HG03521 (cell line): ENCODE data around the gene CCDC85C.

Experiments
- ATAC-seq: cut with Tn5 transposase; IDR thresholded peaks from one replicate; pipeline ENCODE4 v1.9.1; 2021; ENCODE audit warnings: mild to moderate bottlenecking, moderate library complexity; ENCODE audit not compliant: unreplicated experiment

Gene CCDC85C

DNA sequence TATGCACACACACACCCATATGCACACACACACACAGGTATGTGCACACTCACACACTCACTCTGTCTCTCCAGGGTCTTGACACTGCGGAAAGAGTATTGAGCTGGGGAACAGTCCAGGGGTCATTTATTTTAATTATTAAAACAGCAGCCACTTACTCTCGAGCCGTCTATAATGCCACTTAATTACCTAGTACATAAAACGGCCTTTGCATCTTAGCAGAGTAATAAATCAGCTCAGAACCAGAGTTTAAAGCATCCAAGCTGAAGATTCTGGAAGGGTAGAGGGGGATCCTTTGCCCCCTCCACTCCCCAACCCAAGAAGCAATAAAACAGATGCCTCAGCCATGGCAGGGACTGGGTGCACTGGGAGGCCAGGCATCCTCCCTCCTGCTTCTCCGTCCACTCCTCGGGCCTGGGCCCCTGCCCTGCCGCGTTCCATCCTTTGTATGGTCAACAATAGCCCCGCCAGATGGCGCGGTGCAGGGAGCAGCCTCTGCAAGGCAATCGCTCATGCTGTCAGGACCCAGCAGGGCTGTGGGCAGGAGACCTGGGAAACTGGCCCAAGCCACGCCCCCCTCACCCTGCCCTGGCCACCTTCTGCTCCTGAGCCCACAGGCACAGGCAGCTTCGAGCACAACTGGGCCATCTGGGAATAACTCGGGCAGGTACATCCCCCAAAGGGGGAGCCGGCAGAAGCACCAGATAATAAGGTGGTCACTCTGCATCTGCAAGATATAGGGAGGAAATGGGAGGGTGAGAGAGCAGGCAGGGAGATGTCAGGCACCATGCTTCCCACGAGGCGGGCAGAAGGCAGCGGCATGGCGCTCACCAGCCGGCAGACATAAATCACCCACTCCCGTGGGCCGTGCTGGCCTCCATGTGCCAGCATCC is 40.9 kb downstream of the CCDC85C start:
- ATAC-seq: no peak

DNA sequence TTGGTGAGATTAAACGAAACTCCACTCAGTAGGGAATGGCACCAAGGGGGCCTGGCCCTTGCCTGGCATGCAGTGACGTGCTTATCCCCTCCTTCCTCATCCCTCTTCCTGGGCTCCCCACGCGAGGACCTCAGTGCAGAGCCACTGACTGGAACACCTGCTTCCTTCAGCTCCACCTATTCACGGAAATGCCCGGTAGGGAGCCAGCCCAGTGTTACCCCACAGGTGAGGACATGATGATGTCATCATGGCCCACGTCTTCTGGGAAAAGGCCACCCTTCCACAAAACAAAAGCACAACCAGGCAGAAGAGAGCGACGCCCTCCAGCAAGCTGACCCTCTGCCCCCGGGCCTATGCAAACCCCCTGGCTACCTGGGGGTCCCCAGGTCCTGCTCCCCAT is 42.1 kb downstream of the CCDC85C start:
- no peak for ATAC-seq

DNA sequence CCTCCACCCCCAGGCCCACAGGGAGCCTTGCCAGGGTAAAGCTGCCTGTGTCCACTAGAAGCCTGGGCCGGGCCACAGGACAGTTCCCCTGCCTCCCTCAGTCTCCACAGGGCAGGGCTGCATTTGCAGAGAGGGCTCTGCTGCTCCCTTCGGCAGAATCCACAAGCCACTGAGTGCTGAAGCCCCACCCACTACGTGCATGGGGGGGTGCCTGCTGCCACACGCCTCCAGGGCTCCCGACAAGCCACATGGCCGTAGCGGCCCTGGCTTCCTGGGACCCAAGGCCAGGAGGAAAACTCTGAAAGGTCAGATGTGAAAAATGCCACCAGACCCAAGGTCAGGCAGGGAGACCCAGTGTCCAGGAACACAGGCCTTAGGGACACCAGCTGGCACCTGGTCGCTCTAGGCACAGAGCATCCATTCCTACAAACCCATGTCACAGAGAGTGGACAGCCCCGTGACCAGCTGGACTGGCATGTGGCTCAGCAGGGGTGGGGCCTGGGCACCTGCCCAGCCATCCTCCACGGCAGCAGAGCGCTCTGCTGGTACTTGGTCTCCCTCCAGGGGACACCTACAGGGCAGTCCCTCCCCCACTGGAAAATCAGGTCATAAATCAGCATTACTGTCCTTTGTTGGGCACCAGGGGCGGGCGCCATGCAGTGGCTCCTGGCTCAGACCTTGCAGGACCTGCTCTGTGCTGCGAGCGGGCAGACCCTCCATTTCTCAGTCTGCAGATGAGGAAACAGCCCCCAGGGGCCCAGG is 42.9 kb downstream of the CCDC85C start:
- no peak for ATAC-seq

DNA sequence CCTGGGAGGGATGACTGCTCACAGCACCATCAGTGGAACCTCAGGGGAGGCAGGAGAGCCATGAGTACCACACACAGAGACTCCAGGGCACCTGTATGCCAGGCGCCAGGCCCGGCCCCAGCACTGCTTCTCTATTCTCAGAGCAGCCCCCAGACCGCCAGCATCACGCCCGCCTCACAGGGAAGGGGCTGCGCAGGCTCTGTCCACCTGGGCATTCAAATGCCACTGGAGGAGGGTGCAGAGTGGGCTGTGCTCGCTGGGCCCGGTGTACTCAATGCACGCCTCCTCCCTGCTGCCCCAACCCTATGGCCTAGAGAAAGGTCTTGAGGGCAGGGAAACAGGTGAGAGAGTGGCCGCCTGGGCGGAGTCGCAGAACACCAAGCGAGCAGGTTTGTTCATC is 43.6 kb downstream of the CCDC85C start:
- no peak for ATAC-seq

DNA sequence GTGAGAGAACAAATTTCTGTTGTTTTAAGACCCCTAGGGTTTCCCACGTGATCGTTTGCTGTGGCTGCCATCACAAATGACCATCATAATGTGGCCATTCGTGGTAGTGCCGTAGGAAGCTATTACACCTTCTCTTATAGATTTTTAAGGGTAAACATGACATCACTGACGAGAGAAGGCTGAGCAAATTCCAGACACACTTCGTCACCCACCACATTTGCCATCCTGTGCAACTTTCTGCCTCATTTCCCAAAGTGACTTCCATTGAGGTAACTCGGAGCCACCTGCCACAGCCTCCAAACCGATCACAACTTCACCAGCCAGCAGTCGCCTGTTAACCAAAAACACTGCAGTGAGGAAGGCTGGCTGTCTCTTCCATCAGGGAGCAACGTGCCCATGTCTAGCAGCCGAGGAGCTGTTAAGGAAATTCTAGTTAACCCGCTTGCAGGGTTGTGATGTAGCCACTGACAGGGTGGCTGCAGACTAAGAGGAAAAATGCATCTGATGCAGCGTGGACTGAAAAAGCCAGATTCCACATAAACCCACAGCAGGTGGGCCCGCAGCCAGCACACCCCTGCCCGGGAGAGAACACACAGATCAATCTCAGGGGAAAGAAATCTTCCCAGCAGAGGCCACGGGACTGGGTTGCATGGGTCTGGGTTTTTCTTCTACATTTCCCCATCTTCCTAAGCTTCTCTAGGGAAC is 44.6 kb downstream of the CCDC85C start:
- no peak for ATAC-seq

DNA sequence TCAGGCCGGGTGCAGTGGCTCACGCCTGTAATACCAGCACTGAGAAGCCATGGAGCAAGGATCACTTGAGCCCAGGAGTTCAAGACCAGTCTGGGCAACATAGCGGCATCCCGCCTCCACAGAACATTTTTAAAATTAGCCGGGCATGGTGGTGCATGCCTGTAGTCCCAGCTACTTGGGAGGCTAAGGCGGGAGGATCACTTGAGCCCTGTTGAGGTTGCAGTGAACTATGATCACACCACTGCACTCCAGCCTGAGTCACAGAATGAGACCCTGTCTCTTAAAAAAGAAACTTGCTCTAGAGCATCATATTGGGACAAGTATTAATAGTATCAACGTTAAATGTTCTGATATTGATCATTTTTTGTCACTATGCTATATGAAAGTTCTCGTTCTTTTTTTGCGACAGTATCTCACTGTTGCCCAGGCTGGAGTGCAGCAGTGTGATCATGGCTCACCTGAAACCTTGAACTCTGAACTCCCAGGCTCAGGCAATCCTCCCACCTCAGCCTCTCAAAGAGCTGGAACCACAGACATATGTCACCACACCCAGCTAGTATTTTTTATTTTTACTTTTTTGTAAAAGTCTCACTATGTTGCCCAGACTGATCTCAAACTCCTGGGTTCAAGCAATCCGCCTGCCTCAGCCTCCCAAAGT is 47.7 kb downstream of the CCDC85C start:
- ATAC-seq: no peak

DNA sequence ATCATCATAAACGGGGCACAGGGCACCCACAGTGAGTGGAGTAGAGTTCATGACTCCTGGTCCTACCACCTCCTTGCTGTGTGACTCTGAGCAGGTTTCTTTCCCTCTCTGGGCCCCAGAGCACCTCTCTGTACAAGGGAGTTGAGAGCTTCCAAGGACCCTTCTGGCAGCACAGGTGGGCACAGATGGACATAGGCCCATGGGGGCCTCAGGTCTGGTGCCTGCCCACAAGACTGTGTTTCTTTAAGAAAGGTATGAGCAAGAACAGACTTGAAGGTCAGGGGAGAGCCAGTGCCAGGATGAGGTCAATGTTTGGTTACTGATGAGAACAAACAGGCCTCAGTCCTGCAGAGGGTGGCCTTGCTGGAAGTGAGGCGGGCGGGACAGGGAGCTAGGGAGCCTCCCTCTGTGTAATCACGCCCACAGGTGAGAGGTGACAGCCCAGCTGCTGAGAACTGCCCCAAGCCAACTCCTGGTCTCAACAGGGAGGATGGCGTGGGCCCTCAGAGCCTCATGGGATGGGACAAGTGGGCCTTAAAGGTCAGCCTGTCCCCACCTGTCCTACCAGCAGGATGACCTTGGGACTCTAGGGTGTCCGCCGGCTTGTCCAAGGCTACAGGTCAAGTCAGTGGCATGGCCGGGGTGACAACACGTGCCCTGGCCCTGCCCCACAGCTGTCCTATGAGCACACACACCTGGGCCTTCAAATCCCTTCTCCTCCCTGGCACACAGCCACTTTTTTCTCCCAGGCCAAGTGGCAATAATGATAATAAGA is 49.1 kb downstream of the CCDC85C start:
- no peak for ATAC-seq

DNA sequence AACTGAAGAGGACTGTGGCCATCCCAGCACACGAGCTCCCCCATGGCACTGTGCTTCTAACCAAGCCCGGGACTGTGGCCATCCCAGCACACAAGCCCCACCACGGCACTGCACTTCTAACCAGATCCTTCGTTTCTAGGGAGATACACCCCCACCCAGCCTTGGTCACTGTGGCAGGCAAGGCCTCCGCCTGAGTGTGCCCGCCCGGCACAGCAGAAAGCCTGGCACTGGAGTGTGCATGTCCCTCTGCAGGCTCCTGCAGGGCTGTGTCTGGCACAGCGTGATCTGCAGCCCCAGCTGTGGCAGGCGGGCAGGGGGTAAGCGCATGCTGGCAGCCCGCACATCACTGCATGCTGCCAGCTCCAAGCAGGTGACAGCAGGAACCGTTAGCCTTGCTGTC is 49.8 kb downstream of the CCDC85C start:
- no peak for ATAC-seq

DNA sequence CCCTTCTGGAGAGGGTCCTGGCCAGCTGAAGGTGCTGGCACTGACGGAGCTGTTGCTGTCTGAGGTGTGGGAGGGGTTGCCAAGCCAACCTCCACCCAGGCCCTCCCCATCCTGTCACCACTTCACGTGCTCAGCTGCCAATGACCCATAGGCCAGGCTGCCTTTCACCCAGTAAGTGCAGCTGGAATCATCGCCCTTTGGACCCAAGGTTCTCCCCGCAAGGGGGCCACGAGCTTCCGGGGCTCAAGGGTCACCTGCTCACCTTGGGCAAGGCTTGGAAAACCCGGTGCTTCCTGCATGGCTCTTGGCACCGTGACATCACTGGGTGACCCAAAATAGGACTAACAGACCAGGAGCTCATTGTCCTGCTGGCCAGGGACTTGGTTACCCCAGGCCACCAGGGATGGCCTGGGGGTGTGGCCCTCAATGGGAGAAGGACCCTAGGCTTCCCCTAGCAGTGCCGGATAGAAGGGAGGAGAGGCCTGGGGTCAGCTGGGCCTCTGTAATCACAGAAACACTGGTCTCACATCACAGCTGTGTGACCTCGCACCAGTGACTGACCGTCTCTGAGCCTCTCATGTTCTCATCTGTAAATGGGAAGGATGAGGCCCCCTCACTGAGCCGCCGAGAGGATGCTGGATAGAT is 51.3 kb downstream of the CCDC85C start:
- no peak for ATAC-seq

DNA sequence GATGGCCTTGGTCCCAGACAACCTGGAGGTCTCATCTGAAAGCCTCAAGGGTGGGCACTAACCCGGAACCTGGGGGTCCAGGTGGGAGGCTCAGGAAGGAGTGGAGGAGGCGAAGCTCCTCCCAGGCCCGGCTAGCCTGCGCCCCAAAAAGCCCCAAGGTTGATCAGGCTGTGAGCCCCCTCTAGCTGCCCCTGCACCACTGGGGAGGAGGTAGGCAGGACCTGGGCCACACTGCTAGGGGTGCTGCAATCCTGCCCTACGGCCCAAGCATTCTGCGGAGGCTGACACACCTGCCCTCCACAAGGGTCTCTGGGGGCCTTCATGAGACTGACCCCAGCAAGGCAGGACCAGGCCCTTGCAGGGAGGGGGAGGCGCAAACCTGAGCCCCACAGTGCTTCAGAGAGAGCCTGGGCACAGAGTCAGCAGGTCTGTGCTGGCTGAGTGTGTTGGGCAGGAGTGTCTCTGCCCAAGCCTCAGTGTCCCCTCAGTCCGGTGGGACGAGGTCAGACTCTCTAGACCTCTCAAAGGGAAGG is 51.9 kb downstream of the CCDC85C start:
- ATAC-seq: no peak

DNA sequence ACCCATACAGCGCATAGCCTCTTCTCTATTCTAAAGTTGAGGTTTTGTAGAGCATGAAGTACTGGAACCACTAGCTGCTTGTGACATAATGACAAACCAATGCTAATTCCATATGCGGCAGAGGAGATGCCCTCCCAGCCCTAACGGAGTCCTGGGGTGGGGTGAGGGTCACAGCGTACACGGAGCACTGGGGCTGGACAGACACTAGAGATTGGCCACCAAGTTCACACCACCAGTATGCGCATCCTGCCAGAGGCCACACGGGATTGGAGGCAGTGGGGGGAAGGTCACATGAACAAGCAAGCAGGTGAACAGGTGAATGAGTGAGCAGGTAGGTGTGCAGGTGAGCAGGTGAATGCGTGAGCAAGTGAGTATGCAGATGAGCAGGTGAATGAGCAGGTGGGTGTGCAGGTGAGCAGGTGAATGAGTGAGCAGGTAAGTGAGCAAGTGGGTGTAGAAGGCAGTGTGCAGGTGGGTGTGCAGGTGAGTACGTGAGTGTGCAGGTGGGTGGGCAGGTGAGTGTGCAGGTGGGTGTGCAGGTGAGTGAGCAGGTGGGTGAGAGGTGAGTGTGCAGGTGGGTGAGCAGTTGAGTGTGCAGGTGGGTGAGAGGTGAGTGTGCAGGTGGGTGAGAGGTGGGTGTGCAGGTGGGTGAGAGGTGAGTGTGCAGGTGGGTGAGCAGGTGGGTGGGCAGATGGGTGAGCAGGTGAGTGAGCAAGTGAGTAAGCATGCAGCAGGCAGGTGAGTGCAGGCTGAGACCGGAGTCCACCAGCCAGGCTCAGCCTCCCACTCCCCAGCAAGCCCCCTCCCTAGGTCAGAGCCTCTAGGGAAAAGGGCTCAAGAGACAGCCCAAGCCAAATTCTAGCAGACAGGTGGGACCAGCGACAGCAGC is 52.7 kb downstream of the CCDC85C start:
- ATAC-seq: no peak

DNA sequence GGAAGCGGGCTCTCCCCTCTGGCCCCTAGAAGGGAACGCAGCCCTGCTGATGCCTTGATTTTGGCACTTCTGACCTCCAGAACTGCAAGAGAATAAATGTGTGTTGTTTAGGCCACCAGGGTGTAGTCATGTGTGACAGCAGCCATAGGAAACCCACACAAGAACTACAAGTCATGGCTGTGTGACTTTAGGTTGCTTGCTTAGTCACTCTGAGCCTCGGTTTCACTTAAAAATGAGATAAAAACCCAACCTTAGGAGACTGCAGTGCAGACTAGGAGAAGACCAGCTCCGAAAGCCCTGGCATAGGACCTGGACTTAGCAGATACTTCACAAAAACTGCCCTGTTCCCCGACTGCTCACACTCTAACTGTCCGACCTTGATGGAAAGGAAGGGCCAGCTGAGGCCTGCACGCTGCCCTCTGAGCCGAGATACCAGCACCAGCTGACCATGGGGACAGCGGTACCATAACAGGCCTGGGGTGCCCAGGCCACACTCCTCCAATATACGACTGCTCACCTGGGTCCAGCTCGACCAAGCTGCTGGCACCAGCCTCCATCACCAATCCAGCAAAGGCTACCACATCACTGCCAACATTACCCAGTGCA is 53.5 kb downstream of the CCDC85C start:
- no peak for ATAC-seq

DNA sequence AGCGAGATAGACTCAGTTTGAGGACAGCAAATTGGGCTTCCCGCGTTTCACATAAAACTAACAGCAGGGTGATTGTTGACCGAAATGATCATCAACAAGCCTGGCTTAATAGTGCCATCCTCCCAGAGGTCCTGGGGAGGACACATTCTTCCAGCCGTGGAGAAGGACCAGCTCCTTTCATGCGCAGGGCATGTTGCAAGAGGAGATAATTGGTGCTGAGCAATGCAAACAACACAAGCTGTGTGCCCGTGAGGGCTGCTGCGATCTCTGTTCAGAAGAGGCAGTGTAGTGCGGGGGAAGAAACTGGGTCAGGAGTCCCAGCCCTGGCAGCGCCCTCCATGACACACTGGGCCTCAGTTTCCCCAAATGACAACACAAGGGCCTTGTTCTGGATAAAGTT is 54.3 kb downstream of the CCDC85C start:
- ATAC-seq: no peak

DNA sequence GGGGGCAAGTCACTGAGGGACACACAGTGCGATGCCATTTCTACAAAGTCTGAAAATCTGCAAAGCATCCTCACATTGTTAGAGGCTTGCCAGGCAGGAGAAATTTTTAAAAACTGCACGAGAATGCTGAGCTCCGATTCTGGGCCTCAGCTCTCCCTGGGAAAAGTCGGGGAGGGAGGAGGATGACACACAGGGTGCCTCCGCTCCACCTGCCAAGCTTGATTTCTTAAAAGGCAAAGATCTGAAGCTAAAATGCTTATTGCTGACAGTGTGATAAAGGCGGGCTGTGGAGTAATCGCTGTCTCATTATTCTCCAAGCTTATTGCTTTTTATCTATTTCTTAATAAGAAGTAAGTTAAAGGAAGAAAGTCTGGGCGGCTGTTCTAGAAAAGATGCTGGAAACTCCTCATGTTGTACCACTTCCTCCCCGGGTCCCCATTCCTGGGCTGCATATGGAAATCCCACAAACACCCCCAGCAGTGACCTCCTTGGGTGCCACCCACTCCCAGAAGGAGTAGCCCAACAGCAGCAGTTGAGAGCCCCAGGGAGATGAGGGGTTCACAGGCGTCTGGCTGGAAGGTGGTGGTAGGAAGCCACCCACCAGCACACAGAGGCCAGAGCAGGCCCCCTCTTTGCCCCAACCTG is 55.0 kb downstream of the CCDC85C start:
- ATAC-seq: no peak

DNA sequence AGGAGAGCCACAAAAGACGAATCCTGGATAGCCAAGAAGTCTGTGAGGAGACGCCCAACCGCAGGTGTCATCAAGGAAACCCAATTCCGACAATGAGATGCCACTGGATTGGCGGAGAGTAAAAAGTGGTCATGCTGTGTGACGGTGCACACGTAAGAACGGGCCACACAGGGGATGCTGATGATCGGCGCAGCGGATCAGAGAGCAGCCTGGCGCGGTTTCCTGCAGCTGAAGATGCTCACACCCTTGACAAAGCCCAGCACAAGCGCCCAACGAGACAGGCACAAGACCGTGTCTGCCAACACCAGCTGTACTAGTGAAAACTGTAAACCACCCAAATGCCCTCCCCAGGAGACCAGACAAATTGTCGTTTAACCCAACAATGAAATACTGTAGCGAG is 55.8 kb downstream of the CCDC85C start:
- no peak for ATAC-seq

DNA sequence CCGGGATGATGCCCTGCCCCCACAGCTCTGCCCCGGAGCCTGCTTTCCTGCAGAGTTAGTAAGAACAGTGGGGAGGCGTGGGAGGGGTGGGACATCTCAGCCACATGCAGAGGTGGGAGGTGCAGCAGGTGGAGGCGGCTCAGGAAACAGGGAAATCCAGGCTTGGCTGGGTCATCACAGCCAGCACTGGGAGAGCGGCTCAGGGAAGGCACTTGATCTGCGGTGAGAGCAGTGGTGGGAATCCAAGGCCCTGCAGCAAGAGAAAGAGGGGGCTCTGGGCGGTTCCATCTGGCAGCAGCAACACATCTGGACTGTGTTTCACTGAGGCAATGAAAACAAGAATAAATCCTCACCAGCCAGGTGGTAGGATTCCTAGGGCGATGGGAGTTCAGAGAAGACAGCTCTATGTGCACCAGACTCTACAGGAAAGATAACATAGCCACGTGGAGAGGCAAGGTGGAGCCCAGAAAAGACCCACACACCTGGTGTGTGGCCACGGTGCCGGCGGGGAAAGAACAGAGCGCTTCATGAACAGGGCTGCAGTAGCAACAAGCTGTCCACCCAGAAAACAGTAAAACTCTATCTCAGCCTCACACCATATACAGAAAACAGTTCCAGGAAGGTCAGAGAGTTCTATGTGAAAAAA is 57.6 kb downstream of the CCDC85C start:
- no peak for ATAC-seq

DNA sequence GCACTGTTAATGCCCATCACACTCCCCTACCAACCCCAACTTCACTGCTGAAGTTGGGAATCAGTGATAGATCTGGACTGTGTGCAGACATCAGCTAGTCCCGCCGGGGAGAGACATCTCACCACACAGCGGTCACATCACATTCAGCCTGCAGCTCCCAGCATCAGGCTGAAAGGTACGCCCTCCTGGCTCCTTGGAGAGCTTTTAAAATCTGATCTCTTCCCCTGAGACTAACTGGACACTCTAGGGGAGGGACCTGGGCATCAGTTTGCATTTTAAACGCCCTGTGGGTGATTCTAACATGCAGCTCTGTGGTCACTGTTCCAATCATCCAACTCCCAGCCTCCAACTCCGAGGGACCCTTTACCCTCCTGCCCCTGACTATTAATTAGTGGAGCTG is 58.4 kb downstream of the CCDC85C start:
- ATAC-seq: no peak
